Brain microvascular endothelial cell (primary cell): ENCODE measurements around the gene GPRIN1.

Experiments used
- DNase-seq: peaks from one replicate; pipeline ENCODE4 v3.0.0-alpha.2; 2020
- H3K27ac ChIP-seq: fragments of 250-450 bp; sonication (Bioruptor Pico); 2 replicates; pipeline ENCODE4 v1.5.1; 2020; ENCODE audit warnings: mild to moderate bottlenecking, moderate library complexity
- H3K27me3 ChIP-seq: fragments of 250-450 bp; sonication (Bioruptor Pico); replicated peaks from 2 replicates; pipeline ENCODE4 v1.5.1; 2020; ENCODE audit warnings: mild to moderate bottlenecking
- H3K36me3 ChIP-seq: fragments of 250-450 bp; sonication (Bioruptor Pico); replicated peaks from 2 replicates; pipeline ENCODE4 v1.5.1; 2020; ENCODE audit warnings: mild to moderate bottlenecking
- H3K4me3 ChIP-seq: 2 replicates; pipeline ENCODE4 v1.5.1; 2011; ENCODE audit warnings: low read depth, mild to moderate bottlenecking, control low read depth, low read length, moderate library complexity
- CTCF ChIP-seq: IDR thresholded peaks from 2 replicates; pipeline ENCODE4 v1.5.1; 2011; ENCODE audit warnings: low read depth, mild to moderate bottlenecking, moderate library complexity, low read length, control low read depth, inconsistent platforms; ENCODE audit errors: missing control alignments
- in situ Hi-C: cut with HindIII; loops from 2 replicates; pipeline ENCODE4 v1.10.0; 2017; ENCODE audit warnings: low sequenced_read_pairs, low pct_ligation_motif_present

GPRIN1 gene

DNA sequence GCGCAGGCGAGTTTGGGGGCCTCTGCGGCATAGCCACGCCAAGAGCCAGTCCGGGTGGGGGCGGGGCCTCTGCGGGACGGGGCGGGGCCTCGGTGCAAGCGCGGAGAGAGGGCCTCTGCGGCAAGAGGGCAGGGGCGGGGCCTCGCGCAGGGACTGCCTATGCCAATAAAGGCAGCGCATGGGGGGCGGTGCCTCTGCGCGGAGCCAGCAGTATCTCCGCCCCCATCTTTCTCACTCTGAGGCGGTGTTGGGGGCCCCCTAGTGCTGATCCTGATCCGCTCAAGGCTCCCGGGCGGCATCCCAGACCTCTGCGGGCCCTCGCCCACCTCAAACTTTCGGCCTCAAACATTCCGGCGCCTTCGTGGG, 9.2 kb upstream of the GPRIN1 start:
- Histone ChIP-seq H3K27me3 (peaks cover 20% of the 10 kb centered on the region), H3K4me3 (peak overlapping the region; percentile 29), H3K36me3 (no peaks in the 10 kb centered on the region), H3K27ac (no peak overlapping the region)
- in situ Hi-C loops, result no loop called here
- peak; percentile 79 for TF ChIP-seq CTCF
- peak; percentile 87 for DNase-seq

- H3K4me3 ChIP-seq, result peak overlapping the region; percentile 29
- peaks cover 18% of the 10 kb centered on the region for H3K27me3 ChIP-seq
- in situ Hi-C loops, result no loop called here
These were observed 8.8 kb upstream of the GPRIN1 start for GRCh38 chr5:176618783-176619182.

DNA sequence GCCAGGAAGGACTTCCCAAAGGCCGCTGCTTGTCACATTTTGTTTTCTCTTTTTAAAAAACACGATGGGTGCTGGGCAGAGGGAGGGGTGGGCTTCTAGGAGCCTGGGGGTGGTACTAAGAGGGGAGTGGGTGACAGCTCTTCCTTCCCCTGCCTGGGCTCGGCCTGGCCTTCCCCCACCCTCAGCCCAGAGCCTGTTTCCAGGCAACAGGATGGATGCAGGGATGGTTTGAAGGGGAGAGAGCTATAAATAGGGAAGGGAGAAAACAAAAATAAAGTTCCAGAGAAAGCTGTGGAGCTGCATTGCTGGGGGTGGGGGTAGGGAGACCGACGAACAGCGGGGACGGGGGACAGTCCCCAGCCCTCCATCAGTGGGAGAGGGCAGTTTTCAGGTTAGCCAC, 6.6 kb upstream of the GPRIN1 start:
- no peaks in the 10 kb centered on the region for H3K36me3 ChIP-seq
- TF ChIP-seq CTCF, result no peak
- no peak overlapping the region for H3K27ac ChIP-seq
- in situ Hi-C loops, result no loop called here
- DNase-seq, result no peak
- H3K27me3 ChIP-seq, result peaks cover 18% of the 10 kb centered on the region
- H3K4me3 ChIP-seq, result no peak overlapping the region

More at GRCh38 chr5:176618783-176619182, 8.8 kb upstream of the GPRIN1 start:
- DNase-seq, result no peak
- no peaks in the 10 kb centered on the region for H3K36me3 ChIP-seq
- no peak overlapping the region for H3K27ac ChIP-seq
- TF ChIP-seq CTCF, result no peak

DNA sequence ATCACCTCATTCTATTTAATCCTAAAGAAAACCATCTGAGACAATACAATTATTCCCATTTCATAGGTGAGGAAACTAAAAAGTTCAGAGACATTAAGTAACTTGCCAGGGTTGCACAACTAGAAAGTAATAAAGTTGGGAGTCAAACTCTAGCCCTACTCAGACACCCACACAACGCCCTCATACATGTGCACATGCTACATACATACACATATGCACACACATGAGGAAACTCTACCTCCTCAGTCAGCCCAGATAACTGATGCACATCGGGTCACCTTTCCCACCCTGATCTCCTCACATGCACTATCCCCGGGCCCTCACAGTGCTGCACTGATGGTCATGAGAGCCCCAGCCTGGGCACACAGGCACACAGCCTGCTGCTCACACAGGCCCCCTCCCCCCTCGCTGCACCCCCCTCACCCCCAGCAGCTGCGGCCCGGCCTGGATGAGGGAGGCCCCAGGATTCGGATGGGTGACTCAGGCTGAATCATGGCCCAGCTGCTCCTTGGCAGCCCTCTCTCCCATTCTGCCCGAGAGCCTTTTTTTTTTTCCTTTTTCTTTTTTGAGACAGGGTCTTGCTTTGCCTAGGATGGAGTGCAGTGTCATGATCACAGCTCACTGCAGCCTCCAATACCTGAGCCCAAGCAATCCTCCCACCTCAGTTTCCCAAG, 5.0 kb upstream of the GPRIN1 start:
- in situ Hi-C loops, result no loop called here
- Histone ChIP-seq H3K27ac (no peak overlapping the region), H3K27me3 (peaks cover 6% of the 10 kb centered on the region), H3K4me3 (no peak overlapping the region), H3K36me3 (no peaks in the 10 kb centered on the region)
- TF ChIP-seq CTCF, result no peak
- DNase-seq, result peak; percentile 76

- no peak overlapping the region for H3K4me3 ChIP-seq
- TF ChIP-seq CTCF, result no peak
- in situ Hi-C loops, result no loop called here
- H3K36me3 ChIP-seq, result no peaks in the 10 kb centered on the region
- DNase-seq, result no peak
- no peaks in the 10 kb centered on the region for H3K27me3 ChIP-seq
- H3K27ac ChIP-seq, result no peak overlapping the region
These were observed 2.9 kb upstream of the GPRIN1 start for GRCh38 chr5:176612855-176613254.

- H3K27me3 ChIP-seq, result no peaks in the 10 kb centered on the region
- in situ Hi-C loops, result no loop called here
- TF ChIP-seq CTCF, result no peak
These were observed 2.1 kb upstream of the GPRIN1 start for GRCh38 chr5:176612008-176612407.

More at GRCh38 chr5:176612008-176612407, 2.1 kb upstream of the GPRIN1 start:
- H3K4me3 ChIP-seq, result no peak overlapping the region
- H3K27ac ChIP-seq, result no peak overlapping the region
- DNase-seq, result no peak
- no peaks in the 10 kb centered on the region for H3K36me3 ChIP-seq
